ENCODE data around the gene FNDC10. TPM values are rescaled to one million over a fixed set of nuclear protein-coding genes. Genes with fewer than 3 reads are reported as not detected.
"Not testable (repeated sequence)": the region's sequence is repeated elsewhere in the genome, so short reads cannot be mapped to it uniquely, and the experiment has no call there.

The FNDC10 gene
- total RNA-seq, 6 donors from 2014 or later = 8.7 to 21.0 (median 12.4) TPM

DNA sequence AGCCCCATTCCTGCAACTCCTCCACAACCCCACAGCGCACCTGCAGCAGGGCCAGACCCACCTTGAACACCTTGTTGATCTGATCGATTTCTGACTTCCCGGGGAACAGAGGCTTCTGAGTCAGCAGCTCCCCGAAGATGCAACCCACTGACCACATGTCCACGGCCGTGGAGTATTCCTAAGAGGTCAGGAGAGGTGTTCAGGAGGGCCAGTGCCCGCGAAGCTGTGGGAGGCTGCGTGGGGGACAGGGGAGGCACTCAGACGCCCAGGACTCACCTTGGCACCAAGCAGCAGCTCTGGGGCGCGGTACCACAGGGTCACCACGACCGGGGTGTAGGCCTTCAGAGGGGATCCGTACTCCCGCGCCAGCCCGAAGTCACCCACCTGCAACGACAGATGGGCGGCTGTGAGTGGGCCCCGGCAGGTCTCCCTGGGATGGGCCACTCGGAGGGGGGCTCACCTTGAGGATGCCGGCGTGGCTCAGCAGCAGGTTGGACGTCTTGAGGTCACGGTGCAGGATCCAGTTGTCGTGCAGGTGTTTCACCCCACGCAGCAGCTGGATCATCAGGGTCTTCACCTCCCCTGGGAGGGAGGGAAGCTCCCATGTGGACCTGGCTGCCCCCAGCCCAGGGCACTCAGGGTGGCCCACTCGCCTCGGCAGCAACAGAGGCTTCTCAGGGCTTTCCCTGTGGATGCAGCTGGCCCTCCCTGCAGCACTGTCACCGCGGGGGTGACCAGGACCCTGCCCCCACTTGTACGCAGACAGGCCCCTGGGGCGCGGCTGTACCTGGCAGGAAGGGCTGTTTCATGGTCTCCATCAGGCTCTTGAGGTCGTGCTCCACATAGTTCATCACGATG lies 36.9 kb upstream of the FNDC10 start:
- not testable (repeated sequence) for H3K4me3 ChIP-seq; H3K4me1 ChIP-seq; ATAC-seq (ENCODE audit: low FRiP score in 2 of 2); H3K27me3 ChIP-seq; H3K9me3 ChIP-seq; H3K27ac ChIP-seq
- peaks cover 6 to 46% (median 26%) of the 10 kb centered on the region in 4 donors for H3K36me3 ChIP-seq
- peak in 1 of 2 donors; percentile 68 for DNase-seq
- WGBS, 2 donors = 93 to 96% methylated on average over 17 to 37 of the region's 37 CpGs

DNA sequence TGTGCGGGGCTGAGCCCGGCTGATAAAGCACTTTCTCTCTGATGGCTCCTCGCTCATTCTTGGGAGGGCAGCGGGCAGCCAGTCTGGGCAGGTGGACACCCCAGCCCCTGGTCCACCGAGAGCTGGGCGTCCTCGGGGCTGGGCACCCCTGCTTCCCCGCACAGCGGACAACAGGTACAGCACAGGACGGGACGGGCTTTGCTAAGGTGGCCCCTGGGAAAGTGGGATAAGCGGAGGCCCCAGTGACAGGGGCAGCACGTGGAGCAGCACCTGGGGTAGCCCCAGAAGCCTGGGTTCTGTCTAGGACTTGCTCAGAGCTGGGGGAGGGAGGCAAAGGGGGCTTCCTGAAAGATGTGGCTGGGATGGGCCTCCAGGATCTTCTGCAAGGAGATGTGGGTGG lies 34.7 kb upstream of the FNDC10 start:
- not testable (repeated sequence) for ATAC-seq (ENCODE audit: low FRiP score in 2 of 2); H3K27ac ChIP-seq; H3K9me3 ChIP-seq; H3K4me3 ChIP-seq
- DNase-seq = peak in 1 of 2 donors; percentile 70
- Histone ChIP-seq H3K36me3 (peaks cover 6 to 32% (median 20%) of the 10 kb centered on the region in 4 donors), H3K27me3 (peaks cover 0 to 24% (median 13%) of the 10 kb centered on the region in 4 donors), H3K4me1 (peaks cover 7 to 24% (median 18%) of the 10 kb centered on the region in 4 donors)
- 95% methylated on average over 8 to 10 of the region's 13 CpGs for WGBS, 2 donors

DNA sequence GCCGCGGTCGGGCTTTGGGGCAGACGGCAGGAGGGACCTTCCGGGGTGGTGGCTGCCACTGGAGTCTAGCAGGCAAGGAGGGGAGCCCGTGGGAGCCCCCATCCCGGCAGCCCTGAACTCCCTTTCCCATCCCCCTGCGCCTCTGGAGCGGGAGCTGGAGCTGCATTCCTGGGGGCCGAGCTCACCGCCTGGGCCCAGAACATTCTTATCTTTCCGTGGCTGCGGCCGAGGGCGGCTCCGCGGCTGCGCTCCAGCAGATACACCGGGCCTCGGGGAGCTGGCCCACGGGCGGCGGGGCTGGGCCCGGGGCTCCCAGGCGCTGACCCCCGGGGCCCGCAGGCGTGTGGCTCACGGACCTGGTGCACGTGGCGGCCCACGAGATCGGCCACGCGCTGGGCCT lies 33.5 kb upstream of the FNDC10 start:
- Histone ChIP-seq H3K27me3 (peaks cover 0 to 32% (median 13%) of the 10 kb centered on the region in 4 donors), H3K4me1 (peaks cover 7 to 32% (median 18%) of the 10 kb centered on the region in 4 donors), H3K36me3 (peaks cover 6 to 34% (median 18%) of the 10 kb centered on the region in 4 donors)
- peak in 1 of 2 donors; percentile 30 for ATAC-seq (ENCODE audit: low FRiP score in 2 of 2)
- not testable (repeated sequence) for DNase-seq, H3K27ac ChIP-seq, H3K9me3 ChIP-seq, H3K4me3 ChIP-seq
- no CpG with 5 or more reads among the region's 35 CpGs for WGBS, 2 donors

DNA sequence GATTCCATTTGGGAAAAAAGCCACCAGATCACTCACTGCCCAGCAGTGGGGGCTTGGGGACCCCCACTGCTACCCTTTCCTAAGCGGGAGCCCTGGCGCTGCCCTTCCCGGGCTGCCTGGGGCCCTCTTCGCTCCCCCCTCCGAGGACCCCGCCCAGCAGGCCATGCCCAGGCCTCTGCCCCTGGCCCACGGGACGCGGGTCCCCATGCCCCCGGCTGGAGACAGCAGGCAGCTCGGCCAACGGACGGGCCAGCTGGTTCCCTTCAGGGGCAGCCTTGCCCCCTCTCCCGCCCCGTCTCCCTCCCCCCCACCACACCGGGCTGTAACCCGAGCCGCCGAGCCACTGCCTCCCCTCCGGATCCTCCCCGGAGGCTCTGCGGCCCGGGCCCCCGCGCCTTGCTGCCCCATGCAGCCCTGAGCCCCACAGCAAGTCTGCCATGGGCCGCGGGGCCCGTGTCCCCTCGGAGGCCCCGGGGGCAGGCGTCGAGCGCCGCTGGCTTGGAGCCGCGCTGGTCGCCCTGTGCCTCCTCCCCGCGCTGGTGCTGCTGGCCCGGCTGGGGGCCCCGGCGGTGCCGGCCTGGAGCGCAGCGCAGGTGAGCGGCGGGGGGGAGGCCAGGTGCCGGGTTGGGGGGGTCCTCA lies 32.0 kb upstream of the FNDC10 start, which contains the start of gene MMP23B:
Gene MMP23B (plus strand): TSS at position 392 of the 639 bp plus-strand sequence. CDS start 46 bp downstream, at position 438.
- Histone ChIP-seq H3K36me3 (peaks cover under 1 to 32% (median 17%) of the 10 kb centered on the region in 4 donors), H3K9me3 (no peaks in the 10 kb centered on the region), H3K4me1 (peaks cover 7 to 32% (median 18%) of the 10 kb centered on the region in 4 donors), H3K4me3 (peak within 1 kb of the TSS; percentile 20 to 42 (median 34)), H3K27me3 (peaks cover 0 to 32% (median 13%) of the 10 kb centered on the region in 4 donors), H3K27ac (peak within 1 kb of the TSS; percentile 79 to 89 (median 87))
- 6% methylated on average over 24 of the region's 48 CpGs; no CpG with 5 or more reads in 1 of the 2 donors for WGBS, 2 donors
- peak in 1 of 2 donors; percentile 89 for DNase-seq
- TF ChIP-seq EP300 (IDR thresholded peaks at IDR 0.05) (no peak), POLR2AphosphoS5 (IDR thresholded peaks at IDR 0.05) (peak in 1 of 2 donors; percentile 30)
- TF ChIP-seq, protein P1, sequence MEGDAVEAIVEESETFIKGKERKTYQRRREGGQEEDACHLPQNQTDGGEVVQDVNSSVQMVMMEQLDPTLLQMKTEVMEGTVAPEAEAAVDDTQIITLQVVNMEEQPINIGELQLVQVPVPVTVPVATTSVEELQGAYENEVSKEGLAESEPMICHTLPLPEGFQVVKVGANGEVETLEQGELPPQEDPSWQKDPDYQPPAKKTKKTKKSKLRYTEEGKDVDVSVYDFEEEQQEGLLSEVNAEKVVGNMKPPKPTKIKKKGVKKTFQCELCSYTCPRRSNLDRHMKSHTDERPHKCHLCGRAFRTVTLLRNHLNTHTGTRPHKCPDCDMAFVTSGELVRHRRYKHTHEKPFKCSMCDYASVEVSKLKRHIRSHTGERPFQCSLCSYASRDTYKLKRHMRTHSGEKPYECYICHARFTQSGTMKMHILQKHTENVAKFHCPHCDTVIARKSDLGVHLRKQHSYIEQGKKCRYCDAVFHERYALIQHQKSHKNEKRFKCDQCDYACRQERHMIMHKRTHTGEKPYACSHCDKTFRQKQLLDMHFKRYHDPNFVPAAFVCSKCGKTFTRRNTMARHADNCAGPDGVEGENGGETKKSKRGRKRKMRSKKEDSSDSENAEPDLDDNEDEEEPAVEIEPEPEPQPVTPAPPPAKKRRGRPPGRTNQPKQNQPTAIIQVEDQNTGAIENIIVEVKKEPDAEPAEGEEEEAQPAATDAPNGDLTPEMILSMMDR (IDR thresholded peaks at IDR 0.05) = no peak
- ATAC-seq (ENCODE audit: low FRiP score in 2 of 2) = peak in 1 of 2 donors; percentile 7

DNA sequence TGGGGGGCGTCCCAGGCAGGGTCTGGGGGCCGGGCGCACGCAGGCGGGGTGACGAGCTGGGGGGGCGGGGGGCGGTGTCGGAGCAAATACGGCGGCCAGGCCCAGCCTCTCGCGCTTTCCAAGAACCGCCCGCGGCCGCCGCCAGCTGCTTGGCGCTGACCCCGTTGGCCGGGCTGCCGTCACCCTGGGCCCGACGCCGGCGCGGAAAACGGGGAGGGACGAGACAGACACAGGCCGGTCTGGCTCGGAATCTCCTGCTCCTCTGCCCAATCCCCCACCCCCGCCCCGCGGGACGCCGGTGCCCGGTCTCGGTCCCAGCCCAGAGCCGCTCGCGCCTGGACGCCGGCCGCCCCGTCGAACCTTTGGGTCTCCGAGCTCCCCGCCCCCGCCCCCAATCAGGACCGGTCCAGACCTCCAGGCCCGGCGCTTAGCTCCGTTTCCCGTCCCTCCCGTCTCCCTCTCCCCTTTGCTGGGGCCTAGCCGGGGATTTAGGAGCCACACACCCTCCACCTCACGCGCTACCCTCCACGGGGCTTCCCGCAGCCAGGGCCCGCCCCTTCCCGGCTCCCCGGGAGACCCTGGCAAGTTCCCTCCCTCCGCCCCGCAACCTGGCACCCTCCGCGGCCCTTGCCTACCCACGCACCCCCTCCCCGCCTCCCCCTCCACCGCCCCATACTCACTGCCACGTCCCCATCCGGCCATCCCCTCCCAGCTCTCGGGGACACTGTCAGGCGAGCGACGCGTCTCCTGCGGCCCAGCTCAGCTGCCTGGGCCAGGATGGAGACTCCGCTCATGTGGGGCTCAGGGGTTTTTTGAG lies 31.2 kb upstream of the FNDC10 start:
- H3K27me3 ChIP-seq = peaks cover 0 to 32% (median 13%) of the 10 kb centered on the region in 4 donors
- DNase-seq (peak in 1 of 2 donors; percentile 95), ATAC-seq (ENCODE audit: low FRiP score in 2 of 2) (peak in 1 of 2 donors; percentile 82)
- H3K36me3 ChIP-seq = peaks cover 0 to 30% (median 9%) of the 10 kb centered on the region in 4 donors
- H3K9me3 ChIP-seq = no peaks in the 10 kb centered on the region
- 12 to 27% methylated on average over 7 to 16 of the region's 79 CpGs for WGBS, 2 donors
- H3K4me3 ChIP-seq = peak overlapping the region; percentile 5 to 42 (median 34)
- TF ChIP-seq POLR2A (IDR thresholded peaks at IDR 0.05) = no peak
- TF ChIP-seq EP300 (IDR thresholded peaks at IDR 0.05) = no peak
- TF ChIP-seq, protein P1 (IDR thresholded peaks at IDR 0.05) = no peak
- peak in 1 of 2 donors; percentile 34 for TF ChIP-seq POLR2AphosphoS5 (IDR thresholded peaks at IDR 0.05)
- H3K4me1 ChIP-seq = peaks cover 7 to 32% (median 18%) of the 10 kb centered on the region in 4 donors
- peak overlapping the region; percentile 79 to 89 (median 87) for H3K27ac ChIP-seq

Data from upper lobe of left lung (tissue), 6 donors.